TTC549 (cell line): ENCODE results near the gene SOX1.

Source experiments
- FAIRE-seq: peaks from 2 replicates; lab custom pipeline; 2012; peaks lifted over from hg19 to GRCh38; lab: Jason Lieb, UNC

The SOX1 gene

GRCh38 chr13:112058941-112059340, 8.0 kb upstream of the SOX1 start:
- FAIRE-seq: no peak

- no peak for FAIRE-seq
These were observed 7.3 kb upstream of the SOX1 start for GRCh38 chr13:112059457-112060281.

- FAIRE-seq: no peak
These were observed 6.6 kb upstream of the SOX1 start for GRCh38 chr13:112060282-112060830.

GRCh38 chr13:112060899-112061366, 6.0 kb upstream of the SOX1 start:
- no peak for FAIRE-seq

GRCh38 chr13:112061367-112062061, 5.4 kb upstream of the SOX1 start:
- no peak for FAIRE-seq

GRCh38 chr13:112062072-112062567, 4.8 kb upstream of the SOX1 start:
- FAIRE-seq: no peak

GRCh38 chr13:112062571-112063570, 4.1 kb upstream of the SOX1 start:
- no peak for FAIRE-seq

GRCh38 chr13:112063807-112064206, 3.1 kb upstream of the SOX1 start:
- FAIRE-seq: no peak

GRCh38 chr13:112064222-112064621, 2.7 kb upstream of the SOX1 start:
- no peak for FAIRE-seq

GRCh38 chr13:112065521-112065866, 1.5 kb upstream of the SOX1 start:
- FAIRE-seq: no peak

GRCh38 chr13:112065867-112066623, 904 bp upstream of the SOX1 start:
- FAIRE-seq: no peak

GRCh38 chr13:112066624-112067004, 335 bp upstream of the SOX1 start:
- no peak for FAIRE-seq

GRCh38 chr13:112067871-112068539, 1.1 kb downstream of the SOX1 start:
- FAIRE-seq: no peak

- no peak for FAIRE-seq
These were observed 1.7 kb downstream of the SOX1 start for GRCh38 chr13:112068540-112069060.

- FAIRE-seq: no peak
These were observed 2.3 kb downstream of the SOX1 start for GRCh38 chr13:112069061-112069844.

- FAIRE-seq: no peak
These were observed 2.9 kb downstream of the SOX1 start for GRCh38 chr13:112069845-112070251.

GRCh38 chr13:112071102-112071722, 4.3 kb downstream of the SOX1 start:
- no peak for FAIRE-seq

- no peak for FAIRE-seq
These were observed 5.0 kb downstream of the SOX1 start for GRCh38 chr13:112071723-112072533.
